Stimulated activated naive CD4-positive, alpha-beta T cell (primary cell): ENCODE results near the gene TRAF2.
"Not testable (repeated sequence)": the region's sequence is repeated elsewhere in the genome, so short reads cannot be mapped to it uniquely, and the experiment has no call there.

Experiments used
- DNase-seq, 6 experiments: peaks; one replicate each; lab custom pipeline; 2025; lab: John Stamatoyannopoulos, UW

Gene TRAF2

GRCh38 chr9:136885950-136886578, at the start of gene TRAF2:
TRAF2 (plus strand) TSS chr9:136886516; CDS start chr9:136898741, 12,225 bp downstream.
- peak; percentile 94 to 95 (median 95) for DNase-seq

GRCh38 chr9:136837146-136837855, 49.0 kb upstream of the TRAF2 start:
- no peak for DNase-seq

- not testable (repeated sequence) for DNase-seq
Observed at GRCh38 chr9:136837856-136838277, 48.4 kb upstream of the TRAF2 start.

- no peak for DNase-seq
Observed at GRCh38 chr9:136838314-136839228, 47.7 kb upstream of the TRAF2 start.

GRCh38 chr9:136839229-136840139, 46.8 kb upstream of the TRAF2 start:
- no peak for DNase-seq

GRCh38 chr9:136840140-136840876, 46.0 kb upstream of the TRAF2 start:
- DNase-seq, result no peak

GRCh38 chr9:136840877-136841645, 45.3 kb upstream of the TRAF2 start:
- DNase-seq, result no peak

- not testable (repeated sequence) for DNase-seq
Observed at GRCh38 chr9:136841646-136842379, 44.5 kb upstream of the TRAF2 start.

GRCh38 chr9:136842380-136842948, 43.9 kb upstream of the TRAF2 start, which contains the start of gene AJM1:
AJM1 (plus strand) TSS chr9:136842478; CDS start chr9:136844415, 1,937 bp downstream.
- DNase-seq, result peak; percentile 57 to 79 (median 70)

GRCh38 chr9:136843159-136843800, 43.0 kb upstream of the TRAF2 start:
- DNase-seq, result peak in 1 of 6 experiments; percentile 15

GRCh38 chr9:136843801-136844740, 42.2 kb upstream of the TRAF2 start:
- DNase-seq, result peak; percentile 20 to 62 (median 46)

GRCh38 chr9:136844761-136845464, 41.4 kb upstream of the TRAF2 start:
- DNase-seq, result peak in 2 of 6 experiments; percentile 16 to 30

GRCh38 chr9:136845465-136846260, 40.7 kb upstream of the TRAF2 start:
- no peak for DNase-seq

GRCh38 chr9:136846376-136847087, 39.8 kb upstream of the TRAF2 start:
- peak in 1 of 6 experiments; percentile 19 for DNase-seq
